ENCODE measurements around the gene RETREG1.

GRCh38 chr5:16486711-16487111, 130.1 kb downstream of the RETREG1 start:
- TF ChIP-seq CTCF (IDR thresholded peaks at IDR 0.05; ENCODE audit: low read length) (no peak), EZH2 (IDR thresholded peaks at IDR 0.05; ENCODE audit: borderline replicate concordance, low read length) (no peak)
